Neural progenitor cell (in vitro differentiated cells): ENCODE measurements around the gene CDK5RAP2. TPM values are rescaled to one million over a fixed set of nuclear protein-coding genes. Genes with fewer than 3 reads are reported as not detected.

Source experiments
- DNase-seq: peaks from one replicate; pipeline ENCODE4 v3.0.0-alpha.2; 2016; ENCODE audit warnings: low spot score
- H2AFZ ChIP-seq: fragments of 200-600 bp; sonication (generic); replicated peaks from 2 replicates; pipeline ENCODE4 v1.6.1; 2016; ENCODE audit warnings: antibody characterized with exemption
- H3F3A ChIP-seq: fragments of 200-600 bp; sonication (generic); 2 replicates; pipeline ENCODE4 v1.6.1; 2016; ENCODE audit warnings: antibody characterized with exemption, low read depth
- H3K27ac ChIP-seq: fragments of 200-600 bp; sonication (generic); 2 replicates; pipeline ENCODE4 v1.5.1; 2016; ENCODE audit warnings: mild to moderate bottlenecking
- H3K27me3 ChIP-seq: fragments of 200-600 bp; sonication (generic); 2 replicates; pipeline ENCODE4 v1.6.1; 2016; ENCODE audit warnings: mild to moderate bottlenecking, moderate library complexity
- H3K36me3 ChIP-seq: fragments of 200-600 bp; sonication (generic); 2 replicates; pipeline ENCODE4 v1.5.1; 2016
- H3K4me1 ChIP-seq: fragments of 200-600 bp; sonication (generic); 2 replicates; pipeline ENCODE4 v1.6.1; 2016; ENCODE audit warnings: mixed run types
- H3K4me2 ChIP-seq: fragments of 200-600 bp; sonication (generic); 2 replicates; pipeline ENCODE4 v1.6.1; 2016
- H3K4me3 ChIP-seq: fragments of 200-600 bp; sonication (generic); 2 replicates; pipeline ENCODE4 v1.5.1; 2016
- H3K79me2 ChIP-seq: fragments of 200-600 bp; sonication (generic); 2 replicates; pipeline ENCODE4 v1.6.1; 2016; ENCODE audit warnings: low read depth
- H3K9ac ChIP-seq: fragments of 200-600 bp; sonication (generic); 2 replicates; pipeline ENCODE4 v1.6.1; 2016
- H3K9me3 ChIP-seq: fragments of 200-600 bp; sonication (generic); 2 replicates; pipeline ENCODE4 v1.5.1; 2016; ENCODE audit warnings: low read depth
- H4K20me1 ChIP-seq: fragments of 200-600 bp; sonication (generic); 2 replicates; pipeline ENCODE4 v1.6.1; 2016; ENCODE audit warnings: low read depth
- H3K27ac Mint-ChIP-seq: 3 replicates; pipeline ENCODE4 v1.8.0; 2021; ENCODE audit warnings: mixed read lengths
- H3K27me3 Mint-ChIP-seq: 2 replicates; pipeline ENCODE4 v1.8.0; 2022; ENCODE audit warnings: low read depth, mild to moderate bottlenecking, inconsistent platforms, moderate library complexity, mixed read lengths; ENCODE audit not compliant: insufficient read depth
- H3K36me3 Mint-ChIP-seq: 3 replicates; pipeline ENCODE4 v1.8.0; 2021; ENCODE audit warnings: mixed read lengths
- H3K4me1 Mint-ChIP-seq: 3 replicates; pipeline ENCODE4 v1.8.0; 2021; ENCODE audit warnings: mixed read lengths
- H3K4me3 Mint-ChIP-seq: 3 replicates; pipeline ENCODE4 v1.8.0; 2021; ENCODE audit warnings: mild to moderate bottlenecking, moderate library complexity, mixed read lengths
- H3K9me3 Mint-ChIP-seq: 3 replicates; pipeline ENCODE4 v1.8.0; 2020; ENCODE audit warnings: mixed read lengths
- CTCF ChIP-seq: fragments of 200-600 bp; sonication (generic); IDR thresholded peaks from 2 replicates; pipeline ENCODE4 v1.5.1; 2017; ENCODE audit warnings: antibody characterized with exemption, mild to moderate bottlenecking
- EZH2 ChIP-seq: fragments of 200-600 bp; sonication (generic); IDR thresholded peaks from 2 replicates; pipeline ENCODE4 v1.6.1; 2017; ENCODE audit warnings: antibody characterized with exemption, mild to moderate bottlenecking, moderate library complexity
- EZH2phosphoT487 ChIP-seq: fragments of 200-600 bp; sonication (generic); IDR thresholded peaks from 2 replicates; pipeline ENCODE4 v1.6.1; 2017; ENCODE audit warnings: antibody characterized with exemption
- total RNA-seq: library from RNA; depleted of rRNA; stranded (reverse); fragments of >200 nt; gene quantifications from 2 replicates; pipeline ENCODE4 v1.2.3, GENCODE V29; 2015; ENCODE audit warnings: low replicate concordance

Gene CDK5RAP2
- total RNA-seq, 1 donor from 2014 or later = 62.5 TPM

- no peak for TF ChIP-seq CTCF
- TF ChIP-seq EZH2 = no peak
- no peak for TF ChIP-seq EZH2phosphoT487
- Histone ChIP-seq H3K4me2 (no peak overlapping the region), H3K36me3 (no peaks in the 10 kb centered on the region), H3K9ac (no peak overlapping the region), H3K4me3 (no peak overlapping the region), H3K4me1 (no peaks in the 10 kb centered on the region), H3K79me2 (no peaks in the 10 kb centered on the region), H3F3A (no peaks in the 10 kb centered on the region), H3K27me3 (no peaks in the 10 kb centered on the region), H4K20me1 (no peaks in the 10 kb centered on the region), H3K9me3 (no peaks in the 10 kb centered on the region), H2AFZ (no peak overlapping the region), H3K27ac (no peak overlapping the region)
- Mint-ChIP-seq H3K4me3 (no peak overlapping the region), H3K27me3 (peaks cover 8% of the 10 kb centered on the region), H3K27ac (no peak overlapping the region), H3K4me1 (no peaks in the 10 kb centered on the region), H3K36me3 (peaks cover 20% of the 10 kb centered on the region), H3K9me3 (peaks cover 25% of the 10 kb centered on the region)
- DNase-seq = no peak
These were observed 202.5 kb downstream of the CDK5RAP2 start for GRCh38 chr9:120377268-120378159.

GRCh38 chr9:120376101-120376500 lies 203.9 kb downstream of the CDK5RAP2 start:
- Mint-ChIP-seq H3K4me3 (no peak overlapping the region), H3K27ac (no peak overlapping the region), H3K9me3 (peaks cover 23% of the 10 kb centered on the region), H3K36me3 (peaks cover 14% of the 10 kb centered on the region), H3K27me3 (peaks cover 4% of the 10 kb centered on the region), H3K4me1 (no peaks in the 10 kb centered on the region)
- H3K4me1 ChIP-seq = no peaks in the 10 kb centered on the region
- no peak overlapping the region for H3K9ac ChIP-seq
- H3K79me2 ChIP-seq = no peaks in the 10 kb centered on the region
- H3K36me3 ChIP-seq = no peaks in the 10 kb centered on the region
- TF ChIP-seq EZH2phosphoT487 (no peak), CTCF (no peak), EZH2 (no peak)
- H3K4me2 ChIP-seq = no peak overlapping the region
- H3K27ac ChIP-seq = no peak overlapping the region
- H3K4me3 ChIP-seq = no peak overlapping the region
- no peak for DNase-seq
- no peaks in the 10 kb centered on the region for H4K20me1 ChIP-seq
- H3K9me3 ChIP-seq = no peaks in the 10 kb centered on the region
- no peaks in the 10 kb centered on the region for H3K27me3 ChIP-seq
- H2AFZ ChIP-seq = no peak overlapping the region
- no peaks in the 10 kb centered on the region for H3F3A ChIP-seq

GRCh38 chr9:120375316-120375715 lies 204.7 kb downstream of the CDK5RAP2 start:
- H3K36me3 ChIP-seq = no peaks in the 10 kb centered on the region
- no peaks in the 10 kb centered on the region for H3K9me3 ChIP-seq
- no peaks in the 10 kb centered on the region for H3F3A ChIP-seq
- peaks cover 18% of the 10 kb centered on the region for H3K9me3 Mint-ChIP-seq
- no peak overlapping the region for H3K4me3 Mint-ChIP-seq
- no peak overlapping the region for H3K9ac ChIP-seq
- DNase-seq = no peak
- no peak overlapping the region for H2AFZ ChIP-seq
- no peaks in the 10 kb centered on the region for H4K20me1 ChIP-seq
- no peak overlapping the region for H3K27ac Mint-ChIP-seq
- H3K27me3 ChIP-seq = no peaks in the 10 kb centered on the region
- H3K27ac ChIP-seq = no peak overlapping the region
- H3K36me3 Mint-ChIP-seq = peaks cover 14% of the 10 kb centered on the region
- H3K4me1 ChIP-seq = no peaks in the 10 kb centered on the region
- H3K4me3 ChIP-seq = no peak overlapping the region
- H3K27me3 Mint-ChIP-seq = peaks cover 2% of the 10 kb centered on the region
- TF ChIP-seq CTCF = no peak
- TF ChIP-seq EZH2phosphoT487 = no peak
- no peak for TF ChIP-seq EZH2
- H3K79me2 ChIP-seq = no peaks in the 10 kb centered on the region
- no peaks in the 10 kb centered on the region for H3K4me1 Mint-ChIP-seq
- H3K4me2 ChIP-seq = no peak overlapping the region
